Measurements from ENCODE around the gene MORF4L1.
"Not testable (repeated sequence)": the region's sequence is repeated elsewhere in the genome, so short reads cannot be mapped to it uniquely, and the experiment has no call there.

Gene MORF4L1

GRCh38 chr15:78925956-78926743, 53.5 kb downstream of the MORF4L1 start:
- DNase-seq (ENCODE audit: low read depth in 2 of 2), result no peak

- no peak for DNase-seq (ENCODE audit: low read depth in 2 of 2)
Observed at GRCh38 chr15:78927077-78927790, 54.5 kb downstream of the MORF4L1 start.

GRCh38 chr15:78928176-78928575, 55.5 kb downstream of the MORF4L1 start:
- DNase-seq (ENCODE audit: low read depth in 2 of 2), result not testable (repeated sequence)

GRCh38 chr15:78928616-78929093, 56.0 kb downstream of the MORF4L1 start:
- DNase-seq (ENCODE audit: low read depth in 2 of 2), result no peak

- DNase-seq (ENCODE audit: low read depth in 2 of 2), result no peak
Observed at GRCh38 chr15:78929536-78930264, 57.0 kb downstream of the MORF4L1 start.

GRCh38 chr15:78930577-78931388, 58.1 kb downstream of the MORF4L1 start:
- DNase-seq (ENCODE audit: low read depth in 2 of 2), result no peak

GRCh38 chr15:78931439-78932257, 59.0 kb downstream of the MORF4L1 start:
- DNase-seq (ENCODE audit: low read depth in 2 of 2), result no peak

- DNase-seq (ENCODE audit: low read depth in 2 of 2), result no peak
Observed at GRCh38 chr15:78932258-78932808, 59.6 kb downstream of the MORF4L1 start.

- no peak for DNase-seq (ENCODE audit: low read depth in 2 of 2)
Observed at GRCh38 chr15:78933187-78933822, 60.6 kb downstream of the MORF4L1 start.

- DNase-seq (ENCODE audit: low read depth in 2 of 2), result no peak
Observed at GRCh38 chr15:78933823-78934654, 61.3 kb downstream of the MORF4L1 start.

GRCh38 chr15:78934655-78935023, 61.9 kb downstream of the MORF4L1 start:
- no peak for DNase-seq (ENCODE audit: low read depth in 2 of 2)

- no peak for DNase-seq (ENCODE audit: low read depth in 2 of 2)
Observed at GRCh38 chr15:78937132-78937739, 64.5 kb downstream of the MORF4L1 start.

- no peak for DNase-seq (ENCODE audit: low read depth in 2 of 2)
Observed at GRCh38 chr15:78938658-78939488, 66.2 kb downstream of the MORF4L1 start.

GRCh38 chr15:78942741-78943140, 70.1 kb downstream of the MORF4L1 start:
- no peak for DNase-seq (ENCODE audit: low read depth in 2 of 2)

GRCh38 chr15:78943692-78944091, 71.0 kb downstream of the MORF4L1 start:
- DNase-seq (ENCODE audit: low read depth in 2 of 2), result no peak

- DNase-seq (ENCODE audit: low read depth in 2 of 2), result no peak
Observed at GRCh38 chr15:78944202-78944625, 71.5 kb downstream of the MORF4L1 start.

- DNase-seq (ENCODE audit: low read depth in 2 of 2), result peak; percentile 47 to 69
Observed at GRCh38 chr15:78944669-78945407, 72.1 kb downstream of the MORF4L1 start, which contains the start of gene CTSH. Gene CTSH, minus strand, starts transcription at chr15:78945046. Its CDS starts 65 bp downstream, at chr15:78944981.
